Prostate gland (tissue), 2 donors: Measurements from ENCODE around the gene GRIK2. TPM values are rescaled to one million over a fixed set of nuclear protein-coding genes. Genes with fewer than 3 reads are reported as not detected.

Experiments used
- DNase-seq: peaks from one replicate; pipeline ENCODE4 v3.0.0-alpha.2; 2019; ENCODE audit warnings: low spot score
- H3K27ac ChIP-seq, 2 donors: fragments of 200-600 bp; sonication (generic); 2 replicates each; pipeline ENCODE4 v1.5.1; 2017 to 2019
- H3K27me3 ChIP-seq: fragments of 200-600 bp; sonication (generic); replicated peaks from 2 replicates; pipeline ENCODE4 v1.5.1; 2019; ENCODE audit not compliant: insufficient read depth
- H3K36me3 ChIP-seq, 2 donors: fragments of 200-600 bp; sonication (generic); 1 replicate in 1 of 2; 2 replicates in 1 of 2; pipeline versions ENCODE4 v1.5.1 to v1.8.1; 2017 to 2019
- H3K4me1 ChIP-seq: fragments of 200-600 bp; sonication (generic); replicated peaks from 2 replicates; pipeline ENCODE4 v1.5.1; 2019
- H3K4me3 ChIP-seq, 2 donors: fragments of 200-600 bp; sonication (generic); 2 replicates each; pipeline ENCODE4 v1.5.1; 2017 to 2019
- H3K9me3 ChIP-seq: fragments of 200-600 bp; sonication (generic); 2 replicates; pipeline ENCODE4 v1.5.1; 2017
- POLR2A ChIP-seq: fragments of 450-650 bp; IDR thresholded peaks from one replicate; pipeline ENCODE4 v1.6.1; 2016; ENCODE audit warnings: antibody characterized with exemption, mild to moderate bottlenecking
- POLR2AphosphoS5 ChIP-seq: sonication (generic); formaldehyde crosslinking; IDR thresholded peaks from one replicate; pipeline ENCODE4 v1.6.1; 2017; ENCODE audit warnings: antibody characterized with exemption
- WGBS: methylation state at CpG from one replicate; pipeline ENCODE4 v1.1.5; 2018; 5-methylcytosine and 5-hydroxymethylcytosine counted together
- intact Hi-C: fragments of 100-400 bp; cut with DNase I; formaldehyde crosslinking; loops from one replicate; pipeline ENCODE4 v1.14.2; 2022
- total RNA-seq, 2 donors: library from RNA; depleted of rRNA; stranded (reverse); fragments of >200 nt; gene quantifications; one replicate each; pipeline ENCODE4 v1.1.0, GENCODE V29; 2016
- TF ChIP-seq, protein P1 (sequence below), 4 experiments: fragments of 200-600 bp in 2 of 4; fragments of 450-650 bp in 2 of 4; sonication (generic) in 2 of 4; IDR thresholded peaks; 1 replicate in 3 of 4; 2 replicates in 1 of 4; pipeline ENCODE4 v1.5.1; 2016 to 2019; ENCODE audit warnings: antibody characterized with exemption in 4 of 4, mild to moderate bottlenecking in 2 of 4, moderate library complexity in 2 of 4

The GRIK2 gene
- total RNA-seq, 2 donors from 2014 or later = 2.6 to 15.7 TPM

DNA sequence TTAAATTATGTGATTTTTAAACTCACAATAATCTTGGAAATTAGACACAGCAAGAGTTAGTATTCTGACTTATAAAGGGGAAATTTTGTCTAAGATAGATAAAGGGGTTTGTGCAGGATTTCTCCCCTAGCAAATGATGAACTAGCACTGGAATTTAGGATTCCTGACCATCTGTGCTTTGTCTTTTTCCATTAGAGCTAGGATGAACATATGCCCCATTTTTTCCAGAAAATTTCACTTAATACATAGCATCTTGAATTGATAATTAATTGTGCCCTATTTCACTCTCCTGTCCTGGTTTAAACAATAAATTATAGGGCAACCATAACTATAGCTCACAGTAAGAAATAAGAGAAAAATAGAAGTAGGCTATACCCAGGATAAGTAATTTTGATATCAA, 601.0 kb downstream of the GRIK2 start:
- no peaks in the 10 kb centered on the region for H3K4me1 ChIP-seq
- no peaks in the 10 kb centered on the region for H3K9me3 ChIP-seq
- H3K27ac ChIP-seq = no peak overlapping the region
- intact Hi-C loops = no loop called here
- no peaks in the 10 kb centered on the region for H3K27me3 ChIP-seq
- DNase-seq = no peak
- H3K4me3 ChIP-seq = no peak overlapping the region
- H3K36me3 ChIP-seq = no peaks in the 10 kb centered on the region
- no peak for TF ChIP-seq POLR2A
- TF ChIP-seq POLR2AphosphoS5 = no peak

- H3K9me3 ChIP-seq = no peaks in the 10 kb centered on the region
- DNase-seq = no peak
- 93% methylated on average over 4 of the region's 4 CpGs for WGBS
- no peak overlapping the region for H3K27ac ChIP-seq
- H3K36me3 ChIP-seq = no peaks in the 10 kb centered on the region
- TF ChIP-seq, protein P1, sequence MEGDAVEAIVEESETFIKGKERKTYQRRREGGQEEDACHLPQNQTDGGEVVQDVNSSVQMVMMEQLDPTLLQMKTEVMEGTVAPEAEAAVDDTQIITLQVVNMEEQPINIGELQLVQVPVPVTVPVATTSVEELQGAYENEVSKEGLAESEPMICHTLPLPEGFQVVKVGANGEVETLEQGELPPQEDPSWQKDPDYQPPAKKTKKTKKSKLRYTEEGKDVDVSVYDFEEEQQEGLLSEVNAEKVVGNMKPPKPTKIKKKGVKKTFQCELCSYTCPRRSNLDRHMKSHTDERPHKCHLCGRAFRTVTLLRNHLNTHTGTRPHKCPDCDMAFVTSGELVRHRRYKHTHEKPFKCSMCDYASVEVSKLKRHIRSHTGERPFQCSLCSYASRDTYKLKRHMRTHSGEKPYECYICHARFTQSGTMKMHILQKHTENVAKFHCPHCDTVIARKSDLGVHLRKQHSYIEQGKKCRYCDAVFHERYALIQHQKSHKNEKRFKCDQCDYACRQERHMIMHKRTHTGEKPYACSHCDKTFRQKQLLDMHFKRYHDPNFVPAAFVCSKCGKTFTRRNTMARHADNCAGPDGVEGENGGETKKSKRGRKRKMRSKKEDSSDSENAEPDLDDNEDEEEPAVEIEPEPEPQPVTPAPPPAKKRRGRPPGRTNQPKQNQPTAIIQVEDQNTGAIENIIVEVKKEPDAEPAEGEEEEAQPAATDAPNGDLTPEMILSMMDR (IDR thresholded peaks at IDR 0.05) = no peak
- TF ChIP-seq POLR2A (no peak), POLR2AphosphoS5 (no peak)
- H3K4me3 ChIP-seq = no peak overlapping the region
- no peaks in the 10 kb centered on the region for H3K27me3 ChIP-seq
- H3K4me1 ChIP-seq = no peaks in the 10 kb centered on the region
- intact Hi-C loops = no loop called here
These were observed 621.9 kb downstream of the GRIK2 start for GRCh38 chr6:102015431-102015830.

- 79% methylated on average over 2 of the region's 2 CpGs for WGBS
- no peaks in the 10 kb centered on the region for H3K27me3 ChIP-seq
- intact Hi-C loops = no loop called here
- H3K9me3 ChIP-seq = no peaks in the 10 kb centered on the region
- TF ChIP-seq, protein P1 (IDR thresholded peaks at IDR 0.05) = no peak
- TF ChIP-seq POLR2A = no peak
- no peak for TF ChIP-seq POLR2AphosphoS5
- no peak for DNase-seq
- no peaks in the 10 kb centered on the region for H3K4me1 ChIP-seq
- no peak overlapping the region for H3K27ac ChIP-seq
- H3K36me3 ChIP-seq = no peaks in the 10 kb centered on the region
- no peak overlapping the region for H3K4me3 ChIP-seq
These were observed 628.8 kb downstream of the GRIK2 start for GRCh38 chr6:102022281-102022680.

DNA sequence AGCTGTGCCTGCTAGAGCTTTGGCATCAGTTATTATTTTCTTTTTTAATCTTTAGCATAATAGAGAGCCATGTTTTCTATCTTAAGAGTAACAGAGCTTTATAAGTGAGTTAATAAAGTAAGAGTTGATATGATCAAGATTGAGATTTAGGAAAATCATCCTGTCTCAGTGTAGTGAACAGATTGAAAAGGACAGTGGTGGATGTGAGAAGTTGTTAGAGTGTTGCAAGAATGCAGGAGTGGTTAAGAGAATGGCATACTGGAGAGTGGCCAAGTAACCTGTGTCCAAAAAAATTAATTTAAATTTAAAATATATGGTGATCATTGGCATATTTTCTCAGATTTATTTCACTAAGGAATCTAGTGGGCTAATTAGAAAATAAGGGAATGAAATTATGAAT, 629.3 kb downstream of the GRIK2 start:
- TF ChIP-seq POLR2A (no peak), POLR2AphosphoS5 (no peak)
- TF ChIP-seq, protein P1 (IDR thresholded peaks at IDR 0.05) = no peak
- H3K4me1 ChIP-seq = no peaks in the 10 kb centered on the region
- H3K27ac ChIP-seq = no peak overlapping the region

DNA sequence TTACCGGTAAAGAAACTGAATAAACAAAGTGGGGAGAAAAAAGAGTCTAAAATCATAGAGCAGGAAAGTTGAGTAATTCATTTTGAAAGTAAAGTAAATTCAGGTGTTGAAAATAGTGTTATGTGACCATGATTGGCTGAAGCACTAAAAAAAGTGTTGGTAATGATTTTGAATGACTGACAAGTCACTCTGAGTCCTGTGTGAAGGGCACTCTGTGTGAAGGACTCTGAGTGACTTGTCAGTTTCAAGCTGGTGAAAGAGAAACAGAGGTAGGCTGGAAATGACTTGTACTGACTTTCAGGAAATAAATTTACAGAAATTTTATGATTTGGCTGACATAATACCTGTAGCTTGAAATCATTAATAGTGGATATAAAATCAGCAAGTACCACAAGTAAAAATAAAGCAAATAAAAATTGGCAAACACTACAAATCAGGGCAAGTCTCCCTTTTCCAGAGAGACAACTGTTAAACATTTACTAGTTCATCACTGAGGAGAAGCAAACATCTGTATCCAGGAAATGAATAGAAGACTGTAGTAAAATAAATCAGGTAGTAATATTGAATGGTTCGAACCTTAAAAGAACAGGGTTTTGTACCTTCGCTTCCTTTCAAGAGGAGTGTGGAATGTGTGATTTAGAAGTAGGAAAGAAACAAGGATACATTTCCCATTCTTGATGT, 630.6 kb downstream of the GRIK2 start:
- Histone ChIP-seq H3K27me3 (no peaks in the 10 kb centered on the region), H3K36me3 (no peaks in the 10 kb centered on the region), H3K4me3 (no peak overlapping the region), H3K4me1 (no peaks in the 10 kb centered on the region), H3K9me3 (no peaks in the 10 kb centered on the region), H3K27ac (no peak overlapping the region)
- intact Hi-C loops = no loop called here
- 56% methylated on average over 3 of the region's 3 CpGs for WGBS
- no peak for TF ChIP-seq POLR2A
- TF ChIP-seq, protein P1 (IDR thresholded peaks at IDR 0.05) = no peak
- TF ChIP-seq POLR2AphosphoS5 = no peak
- DNase-seq = no peak

More for the DNA sequence above, 629.3 kb downstream of the GRIK2 start:
- Histone ChIP-seq H3K36me3 (no peaks in the 10 kb centered on the region), H3K27me3 (no peaks in the 10 kb centered on the region), H3K4me3 (no peak overlapping the region), H3K9me3 (no peaks in the 10 kb centered on the region)
- intact Hi-C loops = no loop called here
- DNase-seq = no peak
